HPDE6-E6E7 (cell line): Measurements from ENCODE around the gene ZNF511.
"Not testable (repeated sequence)": the region's sequence is repeated elsewhere in the genome, so short reads cannot be mapped to it uniquely, and the experiment has no call there.

Experiments used
- DNase-seq: peaks from one replicate; pipeline ENCODE4 v3.0.0; 2011; ENCODE audit warnings: missing footprints; ENCODE audit errors: extremely low spot score

The ZNF511 gene

GRCh38 chr10:133314911-133315310 is 6.2 kb downstream of the ZNF511 start:
- DNase-seq, result no peak

- no peak for DNase-seq
Measured at GRCh38 chr10:133315847-133316246, 7.1 kb downstream of the ZNF511 start.

GRCh38 chr10:133316266-133316665 is 7.6 kb downstream of the ZNF511 start:
- DNase-seq, result no peak

GRCh38 chr10:133316732-133317131 is 8.0 kb downstream of the ZNF511 start:
- no peak for DNase-seq

- DNase-seq, result no peak
Measured at GRCh38 chr10:133318494-133319127, 9.9 kb downstream of the ZNF511 start.

- not testable (repeated sequence) for DNase-seq
Measured at GRCh38 chr10:133320852-133321422, 12.2 kb downstream of the ZNF511 start.

GRCh38 chr10:133322064-133322709 is 13.5 kb downstream of the ZNF511 start:
- not testable (repeated sequence) for DNase-seq

GRCh38 chr10:133324198-133324792 is 15.6 kb downstream of the ZNF511 start:
- DNase-seq, result no peak

- no peak for DNase-seq
Measured at GRCh38 chr10:133324857-133325260, 16.1 kb downstream of the ZNF511 start.

- no peak for DNase-seq
Measured at GRCh38 chr10:133325440-133326222, 16.9 kb downstream of the ZNF511 start.

GRCh38 chr10:133326223-133326551 is 17.5 kb downstream of the ZNF511 start:
- no peak for DNase-seq

- DNase-seq, result no peak
Measured at GRCh38 chr10:133326745-133327650, 18.3 kb downstream of the ZNF511 start.

- no peak for DNase-seq
Measured at GRCh38 chr10:133327651-133328357, 19.1 kb downstream of the ZNF511 start.

GRCh38 chr10:133328358-133329343 is 19.9 kb downstream of the ZNF511 start:
- DNase-seq, result no peak

GRCh38 chr10:133329491-133330202 is 20.9 kb downstream of the ZNF511 start:
- peak; percentile 66 for DNase-seq

- DNase-seq, result no peak
Measured at GRCh38 chr10:133332936-133333699, 24.4 kb downstream of the ZNF511 start.

GRCh38 chr10:133334503-133335245 is 26.0 kb downstream of the ZNF511 start:
- DNase-seq, result no peak
